Lower leg skin (tissue), 4 donors: ENCODE measurements around the gene FST. TPM values are rescaled to one million over a fixed set of nuclear protein-coding genes. Genes with fewer than 3 reads are reported as not detected.

Experiments used
- DNase-seq, 2 donors: peaks; one replicate each; pipeline ENCODE4 v3.0.0-alpha.2; 2019; ENCODE audit warnings: low spot score in 2 of 2
- H3K4me3 ChIP-seq: fragments of 200-600 bp; sonication (generic); 2 replicates; pipeline ENCODE4 v1.5.1; 2017; ENCODE audit warnings: mild to moderate bottlenecking, low read depth; ENCODE audit not compliant: poor library complexity, severe bottlenecking
- CTCF ChIP-seq, 3 donors: fragments of 450-650 bp; IDR thresholded peaks; one replicate each; pipeline ENCODE4 v1.5.1; 2016; ENCODE audit warnings: antibody characterized with exemption in 3 of 3, mild to moderate bottlenecking in 3 of 3, moderate library complexity in 2 of 3
- POLR2A ChIP-seq, 2 donors: fragments of 450-650 bp; IDR thresholded peaks; one replicate each; pipeline ENCODE4 v1.6.1; 2016 to 2017; ENCODE audit warnings: antibody characterized with exemption in 2 of 2, mild to moderate bottlenecking in 1 of 2, moderate library complexity in 1 of 2
- WGBS, 2 donors: methylation state at CpG; one replicate each; pipeline ENCODE4 v1.1.5; 2018; 5-methylcytosine and 5-hydroxymethylcytosine counted together
- intact Hi-C: fragments of 100-400 bp; cut with DNase I; formaldehyde crosslinking; loops from one replicate; pipeline ENCODE4 v1.15.0; 2023; ENCODE audit warnings: low total_unique reads
- total RNA-seq, 4 donors: library from RNA; depleted of rRNA; stranded (reverse); fragments of >200 nt; gene quantifications; one replicate each; pipeline ENCODE4 v1.1.0, GENCODE V29; 2016

FST gene
- total RNA-seq, 4 donors from 2014 or later = 6.1 to 14.0 (median 8.7) TPM

GRCh38 chr5:53490747-53491146, 10.3 kb downstream of the FST start:
- TF ChIP-seq CTCF (IDR thresholded peaks at IDR 0.05) (no peak), POLR2A (IDR thresholded peaks at IDR 0.05) (no peak)
- intact Hi-C loops = no loop called here
- no peak for DNase-seq
- H3K4me3 ChIP-seq = no peak overlapping the region

- TF ChIP-seq POLR2A (IDR thresholded peaks at IDR 0.05) = no peak
- TF ChIP-seq CTCF (IDR thresholded peaks at IDR 0.05) = no peak
Measured at GRCh38 chr5:53501054-53501453, 20.6 kb downstream of the FST start.

GRCh38 chr5:53503562-53504218, 23.3 kb downstream of the FST start:
- no peak for TF ChIP-seq POLR2A (IDR thresholded peaks at IDR 0.05)
- no peak for TF ChIP-seq CTCF (IDR thresholded peaks at IDR 0.05)
- no peak overlapping the region for H3K4me3 ChIP-seq
- WGBS, 2 donors = 51 to 73% methylated on average over 3 of the region's 3 CpGs
- intact Hi-C loops = no loop called here
- no peak for DNase-seq

More at GRCh38 chr5:53501054-53501453, 20.6 kb downstream of the FST start:
- H3K4me3 ChIP-seq = no peak overlapping the region
- intact Hi-C loops = no loop called here
- no peak for DNase-seq
- WGBS, 2 donors = 44 to 63% methylated on average over 2 of the region's 2 CpGs

- no peak for DNase-seq
- WGBS, 2 donors = 96% methylated on average over 4 of the region's 4 CpGs
- TF ChIP-seq POLR2A (IDR thresholded peaks at IDR 0.05) = no peak
- TF ChIP-seq CTCF (IDR thresholded peaks at IDR 0.05) = no peak
- no peak overlapping the region for H3K4me3 ChIP-seq
- intact Hi-C loops = no loop called here
Measured at GRCh38 chr5:53507013-53507412, 26.6 kb downstream of the FST start.

- DNase-seq = no peak
- H3K4me3 ChIP-seq = no peak overlapping the region
- TF ChIP-seq POLR2A (IDR thresholded peaks at IDR 0.05) = no peak
- no peak for TF ChIP-seq CTCF (IDR thresholded peaks at IDR 0.05)
- intact Hi-C loops = no loop called here
- 47 to 52% methylated on average over 3 of the region's 3 CpGs for WGBS, 2 donors
Measured at GRCh38 chr5:53508125-53508524, 27.7 kb downstream of the FST start.

- DNase-seq = no peak
- H3K4me3 ChIP-seq = no peak overlapping the region
- intact Hi-C loops = no loop called here
- TF ChIP-seq CTCF (IDR thresholded peaks at IDR 0.05) (no peak), POLR2A (IDR thresholded peaks at IDR 0.05) (no peak)
Measured at GRCh38 chr5:53512539-53512938, 32.1 kb downstream of the FST start.
